GM19099 (cell line): ENCODE results near the gene MESP2.

Experiments used
- POLR2A ChIP-seq: IDR thresholded peaks from 3 replicates; pipeline ENCODE4 v1.6.1; 2011; ENCODE audit warnings: low read depth; ENCODE audit not compliant: insufficient read length; ENCODE audit errors: extremely low read depth

MESP2 gene

GRCh38 chr15:89783111-89783860 is 7.2 kb downstream of the MESP2 start:
- no peak for TF ChIP-seq POLR2A

- TF ChIP-seq POLR2A, result no peak
These were observed 7.9 kb downstream of the MESP2 start for GRCh38 chr15:89783861-89784685.

GRCh38 chr15:89784686-89784960 is 8.5 kb downstream of the MESP2 start:
- no peak for TF ChIP-seq POLR2A

GRCh38 chr15:89785064-89785773 is 9.1 kb downstream of the MESP2 start:
- TF ChIP-seq POLR2A, result no peak

GRCh38 chr15:89785774-89786140 is 9.6 kb downstream of the MESP2 start:
- TF ChIP-seq POLR2A, result no peak

- no peak for TF ChIP-seq POLR2A
These were observed 11.8 kb downstream of the MESP2 start for GRCh38 chr15:89787944-89788343.

- TF ChIP-seq POLR2A, result no peak
These were observed 14.1 kb downstream of the MESP2 start for GRCh38 chr15:89790206-89790605.

GRCh38 chr15:89790661-89791060 is 14.5 kb downstream of the MESP2 start:
- TF ChIP-seq POLR2A, result no peak

GRCh38 chr15:89792106-89792805 is 16.1 kb downstream of the MESP2 start:
- TF ChIP-seq POLR2A, result no peak

- no peak for TF ChIP-seq POLR2A
These were observed 18.6 kb downstream of the MESP2 start for GRCh38 chr15:89794627-89795241.

GRCh38 chr15:89795996-89796395 is 19.9 kb downstream of the MESP2 start:
- TF ChIP-seq POLR2A, result no peak

GRCh38 chr15:89797678-89798201 is 21.6 kb downstream of the MESP2 start:
- no peak for TF ChIP-seq POLR2A

- TF ChIP-seq POLR2A, result no peak
These were observed 23.1 kb downstream of the MESP2 start for GRCh38 chr15:89799011-89799911.
